HG03457 (cell line): Measurements from ENCODE around the gene CYTL1.

Experiments
- ATAC-seq: cut with Tn5 transposase; IDR thresholded peaks from one replicate; pipeline ENCODE4 v1.9.1; 2021; ENCODE audit warnings: moderate number of reproducible peaks; ENCODE audit not compliant: unreplicated experiment

CYTL1 gene

GRCh38 chr4:4971796-4972195, 47.5 kb downstream of the CYTL1 start:
- ATAC-seq: no peak

GRCh38 chr4:4969298-4969697, 50.0 kb downstream of the CYTL1 start:
- ATAC-seq: no peak

GRCh38 chr4:4968161-4968725, 51.0 kb downstream of the CYTL1 start:
- ATAC-seq: no peak
